Gastroesophageal sphincter (tissue), 3 donors: ENCODE results near the gene COMMD2.

ENCODE experiments used
- POLR2A ChIP-seq, 2 donors: fragments of 450-650 bp; IDR thresholded peaks; one replicate each; pipeline ENCODE4 v1.6.1; 2017; ENCODE audit warnings: antibody characterized with exemption in 2 of 2, mild to moderate bottlenecking in 2 of 2, moderate library complexity in 1 of 2
- TF ChIP-seq, protein P1 (sequence below), 4 experiments: fragments of 200-600 bp in 2 of 4; fragments of 450-650 bp in 2 of 4; sonication (generic) in 1 of 4; IDR thresholded peaks; one replicate each; pipeline ENCODE4 v1.5.1; 2017 to 2019; ENCODE audit warnings: antibody characterized with exemption in 4 of 4, mild to moderate bottlenecking in 2 of 4, moderate library complexity in 2 of 4

DNA sequence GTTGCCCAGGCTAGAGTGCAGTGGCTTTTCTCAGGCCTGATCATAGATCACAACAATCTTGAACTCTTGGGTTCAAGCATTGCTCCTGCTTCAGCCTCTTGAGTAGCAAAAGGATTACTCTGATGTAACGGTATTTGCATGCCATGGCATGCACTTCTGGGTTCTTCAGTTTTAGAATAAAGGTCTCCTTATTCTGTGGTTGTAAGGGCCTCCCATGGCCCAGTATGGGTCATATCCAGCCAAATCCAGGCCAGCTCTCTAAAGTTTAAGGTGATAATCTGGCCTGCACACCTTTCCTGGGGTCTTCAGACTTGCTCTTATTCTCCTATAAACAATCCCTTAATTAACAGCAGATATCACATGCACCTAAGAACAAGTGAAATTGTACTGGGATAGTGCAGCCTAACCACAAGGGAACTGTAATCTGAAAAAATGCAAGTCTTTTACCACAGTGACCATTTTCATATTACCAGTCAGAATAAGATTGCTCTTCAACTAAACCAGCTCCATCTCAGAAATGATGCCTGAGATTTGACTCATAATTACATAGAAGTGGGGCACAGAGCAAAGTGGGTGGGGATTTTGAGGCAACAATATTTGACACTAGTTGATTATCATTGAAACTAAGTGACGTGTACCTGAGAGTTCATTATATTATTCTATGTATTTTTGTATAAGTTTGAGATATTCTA, 25.4 kb downstream of the COMMD2 start:
- TF ChIP-seq, protein P1, sequence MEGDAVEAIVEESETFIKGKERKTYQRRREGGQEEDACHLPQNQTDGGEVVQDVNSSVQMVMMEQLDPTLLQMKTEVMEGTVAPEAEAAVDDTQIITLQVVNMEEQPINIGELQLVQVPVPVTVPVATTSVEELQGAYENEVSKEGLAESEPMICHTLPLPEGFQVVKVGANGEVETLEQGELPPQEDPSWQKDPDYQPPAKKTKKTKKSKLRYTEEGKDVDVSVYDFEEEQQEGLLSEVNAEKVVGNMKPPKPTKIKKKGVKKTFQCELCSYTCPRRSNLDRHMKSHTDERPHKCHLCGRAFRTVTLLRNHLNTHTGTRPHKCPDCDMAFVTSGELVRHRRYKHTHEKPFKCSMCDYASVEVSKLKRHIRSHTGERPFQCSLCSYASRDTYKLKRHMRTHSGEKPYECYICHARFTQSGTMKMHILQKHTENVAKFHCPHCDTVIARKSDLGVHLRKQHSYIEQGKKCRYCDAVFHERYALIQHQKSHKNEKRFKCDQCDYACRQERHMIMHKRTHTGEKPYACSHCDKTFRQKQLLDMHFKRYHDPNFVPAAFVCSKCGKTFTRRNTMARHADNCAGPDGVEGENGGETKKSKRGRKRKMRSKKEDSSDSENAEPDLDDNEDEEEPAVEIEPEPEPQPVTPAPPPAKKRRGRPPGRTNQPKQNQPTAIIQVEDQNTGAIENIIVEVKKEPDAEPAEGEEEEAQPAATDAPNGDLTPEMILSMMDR (IDR thresholded peaks at IDR 0.05) = no peak
- no peak for TF ChIP-seq POLR2A (IDR thresholded peaks at IDR 0.05)
